Sigmoid colon (tissue), 7 donors: ENCODE measurements around the gene MEPE. TPM values are rescaled to one million over a fixed set of nuclear protein-coding genes. Genes with fewer than 3 reads are reported as not detected.
"Not testable (repeated sequence)": the region's sequence is repeated elsewhere in the genome, so short reads cannot be mapped to it uniquely, and the experiment has no call there.

Experiments used
- DNase-seq: peaks from one replicate; pipeline ENCODE4 v3.0.0-alpha.2; 2019
- H3K27ac ChIP-seq, 4 donors: fragments of 200-600 bp; sonication (generic); one replicate each; pipeline ENCODE4 v1.5.1; 2016 to 2019; ENCODE audit warnings: mild to moderate bottlenecking in 1 of 4
- H3K27me3 ChIP-seq, 3 donors: fragments of 200-600 bp; sonication (generic); one replicate each; pipeline ENCODE4 v1.5.1; 2019; ENCODE audit warnings: mild to moderate bottlenecking in 1 of 3
- H3K36me3 ChIP-seq, 4 donors: fragments of 200-600 bp; sonication (generic); one replicate each; pipeline ENCODE4 v1.5.1; 2016 to 2019
- H3K4me1 ChIP-seq, 4 donors: fragments of 200-600 bp; sonication (generic); one replicate each; pipeline ENCODE4 v1.5.1; 2017 to 2019
- H3K4me3 ChIP-seq, 4 donors: fragments of 200-600 bp; sonication (generic); one replicate each; pipeline ENCODE4 v1.5.1; 2017 to 2019; ENCODE audit warnings: mild to moderate bottlenecking in 2 of 4, moderate library complexity in 1 of 4
- H3K9me3 ChIP-seq, 4 donors: fragments of 200-600 bp in 3 of 4; sonication (generic) in 3 of 4; one replicate each; pipeline versions ENCODE4 v1.5.1 to v1.6.1; 2013 to 2019
- CTCF ChIP-seq, 4 experiments: fragments of 450-650 bp in 3 of 4; fragments of 200-600 bp in 1 of 4; IDR thresholded peaks; one replicate each; pipeline ENCODE4 v1.5.1; 2016 to 2019; ENCODE audit warnings: antibody characterized with exemption in 4 of 4, mild to moderate bottlenecking in 3 of 4, moderate library complexity in 2 of 4
- EP300 ChIP-seq, 4 donors: sonication (generic); formaldehyde crosslinking; IDR thresholded peaks; one replicate each; pipeline ENCODE4 v1.6.1; 2017; ENCODE audit warnings: antibody characterized with exemption in 4 of 4
- POLR2A ChIP-seq, 2 donors: fragments of 450-650 bp; IDR thresholded peaks; one replicate each; pipeline ENCODE4 v1.6.1; 2016; ENCODE audit warnings: antibody characterized with exemption in 2 of 2, mild to moderate bottlenecking in 2 of 2, moderate library complexity in 2 of 2
- POLR2AphosphoS5 ChIP-seq, 4 donors: sonication (generic); formaldehyde crosslinking; IDR thresholded peaks; one replicate each; pipeline ENCODE4 v1.6.1; 2017; ENCODE audit warnings: antibody characterized with exemption in 4 of 4
- WGBS, 2 donors: extraction: QIAGEN DNeasy Blood & Tissue Kit; methylation state at CpG; one replicate each; pipeline ENCODE4 v1.1.7; 2013; 5-methylcytosine and 5-hydroxymethylcytosine counted together
- intact Hi-C: fragments of 100-400 bp; cut with DNase I; formaldehyde crosslinking; loops from one replicate; pipeline ENCODE4 v1.15.1; 2023
- polyA plus RNA-seq, 3 donors: library from polyadenylated mRNA; stranded (reverse); fragments of 200-250 nt; gene quantifications; one replicate each; pipeline ENCODE4 v1.2.3, GENCODE V29; 2013
- total RNA-seq, 4 donors: library from RNA; depleted of rRNA; stranded (reverse); fragments of >200 nt; gene quantifications; one replicate each; pipeline ENCODE4 v1.1.0, GENCODE V29; 2016
- donor health status: healthy with polysubstance abuse.
- donor health status: Bipolar disorder and iron deficiency.
- donor health status: healthy.

The MEPE gene
- total and polyA plus RNA-seq, 7 donors: not detected

GRCh38 chr4:87881115-87881514 lies 48.3 kb downstream of the MEPE start:
- Histone ChIP-seq H3K9me3 (no peaks in the 10 kb centered on the region), H3K36me3 (no peaks in the 10 kb centered on the region), H3K27me3 (no peaks in the 10 kb centered on the region), H3K4me3 (no peak overlapping the region), H3K4me1 (no peaks in the 10 kb centered on the region), H3K27ac (no peak overlapping the region)
- 74 to 80% methylated on average over 1 of the region's 1 CpG for WGBS, 2 donors
- DNase-seq: no peak
- TF ChIP-seq EP300 (IDR thresholded peaks at IDR 0.05) (no peak), CTCF (IDR thresholded peaks at IDR 0.05) (no peak), POLR2A (IDR thresholded peaks at IDR 0.05) (no peak), POLR2AphosphoS5 (IDR thresholded peaks at IDR 0.05) (no peak)
- intact Hi-C loops: no loop called here

- Histone ChIP-seq H3K4me3 (no peak overlapping the region), H3K36me3 (no peaks in the 10 kb centered on the region), H3K4me1 (no peaks in the 10 kb centered on the region), H3K27ac (no peak overlapping the region), H3K9me3 (no peaks in the 10 kb centered on the region), H3K27me3 (no peaks in the 10 kb centered on the region)
- intact Hi-C loops: no loop called here
- 48 to 88% methylated on average over 1 of the region's 1 CpG for WGBS, 2 donors
- TF ChIP-seq POLR2A (IDR thresholded peaks at IDR 0.05) (no peak), EP300 (IDR thresholded peaks at IDR 0.05) (no peak), POLR2AphosphoS5 (IDR thresholded peaks at IDR 0.05) (no peak), CTCF (IDR thresholded peaks at IDR 0.05) (no peak)
- DNase-seq: no peak
These were observed 49.6 kb downstream of the MEPE start for GRCh38 chr4:87882321-87882720.

GRCh38 chr4:87882861-87883260 lies 50.1 kb downstream of the MEPE start:
- Histone ChIP-seq H3K27ac (no peak overlapping the region), H3K27me3 (no peaks in the 10 kb centered on the region), H3K36me3 (no peaks in the 10 kb centered on the region), H3K9me3 (no peaks in the 10 kb centered on the region), H3K4me1 (no peaks in the 10 kb centered on the region), H3K4me3 (no peak overlapping the region)
- whole genome bisulfite sequencing, 2 donors: 61 to 68% methylated on average over 2 of the region's 2 CpGs
- no peak for DNase-seq
- intact Hi-C loops: no loop called here
- no peak for TF ChIP-seq POLR2A (IDR thresholded peaks at IDR 0.05)
- TF ChIP-seq POLR2AphosphoS5 (IDR thresholded peaks at IDR 0.05): no peak
- TF ChIP-seq CTCF (IDR thresholded peaks at IDR 0.05): no peak
- TF ChIP-seq EP300 (IDR thresholded peaks at IDR 0.05): no peak

- Histone ChIP-seq H3K36me3 (no peaks in the 10 kb centered on the region), H3K4me1 (no peaks in the 10 kb centered on the region), H3K9me3 (peaks cover 0 to 3% (median 0%) of the 10 kb centered on the region in 4 donors), H3K27me3 (no peaks in the 10 kb centered on the region), H3K27ac (no peak overlapping the region), H3K4me3 (no peak overlapping the region)
- intact Hi-C loops: no loop called here
- TF ChIP-seq POLR2A (IDR thresholded peaks at IDR 0.05) (no peak), EP300 (IDR thresholded peaks at IDR 0.05) (no peak), CTCF (IDR thresholded peaks at IDR 0.05) (no peak), POLR2AphosphoS5 (IDR thresholded peaks at IDR 0.05) (no peak)
- DNase-seq: no peak
- 22 to 27% methylated on average over 9 of the region's 9 CpGs for WGBS, 2 donors
These were observed 52.3 kb downstream of the MEPE start for GRCh38 chr4:87884976-87885549.

GRCh38 chr4:87886083-87886482 lies 53.3 kb downstream of the MEPE start:
- no peaks in the 10 kb centered on the region for H3K36me3 ChIP-seq
- H3K4me1 ChIP-seq: no peaks in the 10 kb centered on the region
- H3K9me3 ChIP-seq: peaks cover 0 to 3% (median 0%) of the 10 kb centered on the region in 4 donors
- DNase-seq: no peak
- H3K27me3 ChIP-seq: no peaks in the 10 kb centered on the region
- TF ChIP-seq POLR2AphosphoS5 (IDR thresholded peaks at IDR 0.05) (no peak), POLR2A (IDR thresholded peaks at IDR 0.05) (no peak), CTCF (IDR thresholded peaks at IDR 0.05) (no peak), EP300 (IDR thresholded peaks at IDR 0.05) (no peak)
- 76 to 81% methylated on average over 6 of the region's 6 CpGs for WGBS, 2 donors
- no peak overlapping the region for H3K4me3 ChIP-seq
- H3K27ac ChIP-seq: no peak overlapping the region
- intact Hi-C loops: no loop called here

GRCh38 chr4:87890753-87891152 lies 58.0 kb downstream of the MEPE start:
- H3K36me3 ChIP-seq, H3K4me3 ChIP-seq, H3K4me1 ChIP-seq, intact Hi-C loops, H3K27me3 ChIP-seq, H3K27ac ChIP-seq, DNase-seq, H3K9me3 ChIP-seq: not testable (repeated sequence)
